GM10847 (cell line): ENCODE data around the gene CCT5.

Experiments used
- POLR2A ChIP-seq: IDR thresholded peaks from 2 replicates; pipeline ENCODE4 v1.6.1; 2011; ENCODE audit not compliant: insufficient read length; ENCODE audit errors: extremely low read depth

The CCT5 gene

GRCh38 chr5:10304932-10305331 lies 54.9 kb downstream of the CCT5 start:
- TF ChIP-seq POLR2A: no peak

DNA sequence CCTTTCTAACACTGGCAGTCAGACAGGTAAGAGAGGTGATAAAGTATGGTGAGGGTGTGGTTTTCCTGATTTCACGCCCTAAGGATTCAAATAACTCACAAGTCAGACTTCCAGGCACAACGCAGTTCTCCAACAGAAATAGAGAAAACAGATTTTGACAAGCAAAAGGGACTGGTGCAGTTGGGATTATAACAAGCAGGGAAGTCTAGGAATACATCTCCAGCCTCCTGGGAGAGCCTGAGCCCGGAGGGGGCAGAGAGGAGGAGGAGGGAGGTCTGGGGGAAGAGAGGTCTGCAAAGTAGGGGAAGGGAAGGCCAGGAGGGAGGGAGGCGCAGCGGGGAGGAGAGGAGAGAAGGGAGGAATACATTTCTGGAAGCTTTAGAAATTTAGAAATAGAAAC lies 56.0 kb downstream of the CCT5 start:
- no peak for TF ChIP-seq POLR2A

- TF ChIP-seq POLR2A: no peak
Measured at GRCh38 chr5:10306806-10307205, 56.7 kb downstream of the CCT5 start.

GRCh38 chr5:10307206-10308148 lies 57.4 kb downstream of the CCT5 start, which contains the start of gene CMBL:
TSS of gene CMBL (minus strand) at chr5:10307902. CDS start at chr5:10290762, 17,140 bp downstream.
- TF ChIP-seq POLR2A: peak; percentile 8

DNA sequence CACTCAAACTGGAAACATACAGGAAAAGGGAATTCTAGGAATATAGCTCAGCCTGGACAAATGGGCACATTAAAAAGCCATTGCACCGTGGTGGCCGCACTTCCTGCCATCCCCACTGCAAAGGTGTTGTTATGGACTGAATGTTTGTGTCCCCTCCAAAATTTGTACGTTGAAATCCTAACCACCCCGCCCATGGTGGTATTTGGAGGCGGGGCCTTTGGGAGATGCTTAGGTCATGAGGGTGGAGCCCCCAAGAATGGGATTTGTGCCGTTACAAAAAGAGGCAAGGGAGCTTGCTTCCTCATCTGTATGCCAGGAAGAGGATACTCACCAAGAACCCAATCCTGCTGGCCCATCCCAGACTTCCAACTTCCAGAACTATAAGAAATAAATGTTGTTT lies 58.8 kb downstream of the CCT5 start:
- no peak for TF ChIP-seq POLR2A

GRCh38 chr5:10310066-10310779 lies 60.1 kb downstream of the CCT5 start:
- no peak for TF ChIP-seq POLR2A

DNA sequence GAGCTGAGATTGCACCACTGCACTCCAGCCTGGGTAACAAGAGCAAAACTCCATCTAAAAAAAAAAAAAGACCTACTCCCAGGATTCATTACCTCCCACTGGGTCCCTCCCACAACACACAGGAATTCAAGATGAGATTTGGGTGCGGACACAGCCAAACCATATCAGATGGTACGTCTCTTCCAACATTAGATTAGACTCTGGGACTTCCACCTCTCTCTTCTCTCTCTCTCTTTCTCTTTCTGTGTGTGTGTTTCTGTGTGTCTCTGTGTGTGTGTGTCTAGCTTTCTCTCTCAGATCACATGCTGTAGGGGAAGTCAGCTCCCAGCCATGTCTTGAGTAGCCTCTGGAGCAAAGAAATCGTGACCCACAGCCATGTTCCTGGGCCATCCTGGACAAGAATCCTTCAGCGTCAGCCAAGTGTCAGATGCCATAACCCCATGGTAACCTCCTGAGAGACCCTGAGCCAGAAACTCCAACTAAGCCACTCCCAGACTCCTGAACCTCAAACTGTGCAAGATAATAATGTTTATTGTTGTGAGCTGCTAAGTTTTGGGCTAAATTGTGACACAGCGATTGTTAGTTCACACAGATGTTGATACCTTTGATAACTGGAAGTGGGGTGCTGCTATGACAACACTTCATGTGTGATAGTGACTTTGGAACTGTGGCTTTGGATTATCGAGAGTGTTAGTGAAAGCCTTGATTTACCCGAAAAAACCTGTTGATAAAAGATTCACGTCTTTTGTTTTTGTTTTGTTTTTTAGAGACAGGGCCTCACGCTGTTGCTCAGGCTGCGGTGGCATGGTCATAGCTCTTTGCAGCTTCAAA lies 61.7 kb downstream of the CCT5 start:
- no peak for TF ChIP-seq POLR2A

GRCh38 chr5:10315201-10315600 lies 65.1 kb downstream of the CCT5 start:
- no peak for TF ChIP-seq POLR2A
